Skeletal muscle tissue (tissue), 4 donors: ENCODE measurements around the gene CRABP2. TPM values are rescaled to one million over a fixed set of nuclear protein-coding genes. Genes with fewer than 3 reads are reported as not detected.
A peak's percentile ranks its signal among the peaks of the same experiment; 100 is the strongest.

Source experiments
- H3K27ac ChIP-seq: one replicate; pipeline ENCODE4 v1.7.0; 2013; ENCODE audit warnings: mild to moderate bottlenecking, low read depth, low read length, inconsistent platforms
- H3K27me3 ChIP-seq, 3 donors: one replicate each; pipeline ENCODE4 v1.7.0; 2013; ENCODE audit warnings: low read length in 3 of 3; ENCODE audit not compliant: control insufficient read depth in 3 of 3, insufficient read depth in 3 of 3
- H3K36me3 ChIP-seq, 3 donors: one replicate each; pipeline ENCODE4 v1.7.0; 2013; ENCODE audit warnings: low read length in 3 of 3; ENCODE audit not compliant: control insufficient read depth in 3 of 3, insufficient read depth in 3 of 3
- H3K4me1 ChIP-seq, 3 donors: one replicate each; pipeline ENCODE4 v1.7.0; 2013; ENCODE audit warnings: low read length in 3 of 3, mild to moderate bottlenecking in 3 of 3; ENCODE audit not compliant: control insufficient read depth in 3 of 3, insufficient read depth in 3 of 3
- H3K4me3 ChIP-seq, 3 donors: one replicate each; pipeline ENCODE4 v1.7.0; 2013; ENCODE audit warnings: low read length in 3 of 3
- H3K9ac ChIP-seq, 3 donors: one replicate each; pipeline ENCODE4 v1.7.0; 2013; ENCODE audit warnings: low read length in 3 of 3, mild to moderate bottlenecking in 3 of 3, moderate library complexity in 2 of 3, low read depth in 1 of 3
- H3K9me3 ChIP-seq, 3 donors: one replicate each; pipeline ENCODE4 v1.7.0; 2013; ENCODE audit warnings: low read length in 3 of 3; ENCODE audit not compliant: control insufficient read depth in 3 of 3
- total RNA-seq: library from RNA; depleted of rRNA; stranded (reverse); fragments of >200 nt; gene quantifications from one replicate; pipeline ENCODE4 v1.2.3, GENCODE V29; 2014
- donor health status: Osteomylitis.

The CRABP2 gene
- total RNA-seq, 1 donor from 2014 or later = 57.4 TPM

- Histone ChIP-seq H3K36me3 (peaks cover 4 to 13% (median 8%) of the 10 kb centered on the region in 3 donors), H3K9ac (peak overlapping the region; percentile 86 to 96 (median 95)), H3K27ac (peak overlapping the region; percentile 100), H3K4me1 (peaks cover 62 to 71% (median 63%) of the 10 kb centered on the region in 3 donors), H3K4me3 (peak overlapping the region; percentile 88 to 93 (median 89)), H3K27me3 (no peaks in the 10 kb centered on the region), H3K9me3 (no peaks in the 10 kb centered on the region)
Observed at GRCh38 chr1:156748670-156749418, 43.5 kb upstream of the CRABP2 start.

- peaks cover 58 to 63% (median 61%) of the 10 kb centered on the region in 3 donors for H3K4me1 ChIP-seq
- no peaks in the 10 kb centered on the region for H3K27me3 ChIP-seq
- H3K36me3 ChIP-seq = peaks cover 11 to 21% (median 17%) of the 10 kb centered on the region in 3 donors
- H3K9me3 ChIP-seq = no peaks in the 10 kb centered on the region
- peak overlapping the region; percentile 88 to 93 (median 89) for H3K4me3 ChIP-seq
- H3K27ac ChIP-seq = peak overlapping the region; percentile 100
- peak overlapping the region; percentile 86 to 96 (median 95) for H3K9ac ChIP-seq
Observed at GRCh38 chr1:156747742-156748669, 42.6 kb upstream of the CRABP2 start.

GRCh38 chr1:156746728-156747631 lies 41.6 kb upstream of the CRABP2 start:
- Histone ChIP-seq H3K27me3 (no peaks in the 10 kb centered on the region), H3K9ac (peak overlapping the region; percentile 94 to 100 (median 96)), H3K36me3 (peaks cover 19 to 31% (median 20%) of the 10 kb centered on the region in 3 donors), H3K27ac (peak overlapping the region; percentile 100), H3K9me3 (no peaks in the 10 kb centered on the region), H3K4me3 (peak overlapping the region; percentile 89 to 93 (median 92)), H3K4me1 (peaks cover 50 to 59% (median 53%) of the 10 kb centered on the region in 3 donors)

- H3K4me1 ChIP-seq = peaks cover 55 to 65% (median 59%) of the 10 kb centered on the region in 3 donors
- peaks cover 19 to 31% (median 22%) of the 10 kb centered on the region in 3 donors for H3K36me3 ChIP-seq
- H3K4me3 ChIP-seq = peak overlapping the region; percentile 89 to 93 (median 92)
- no peaks in the 10 kb centered on the region for H3K27me3 ChIP-seq
- H3K9me3 ChIP-seq = no peaks in the 10 kb centered on the region
- peak overlapping the region; percentile 100 for H3K27ac ChIP-seq
- H3K9ac ChIP-seq = peak overlapping the region in 2 of 3 donors; percentile 63 to 96
Observed at GRCh38 chr1:156746406-156746727, 41.0 kb upstream of the CRABP2 start.

GRCh38 chr1:156745881-156746280 lies 40.5 kb upstream of the CRABP2 start:
- Histone ChIP-seq H3K9me3 (no peaks in the 10 kb centered on the region), H3K36me3 (peaks cover 19 to 31% (median 22%) of the 10 kb centered on the region in 3 donors), H3K4me1 (peaks cover 57 to 66% (median 60%) of the 10 kb centered on the region in 3 donors), H3K27me3 (no peaks in the 10 kb centered on the region), H3K27ac (peak overlapping the region; percentile 100), H3K4me3 (peak overlapping the region; percentile 64 to 93 (median 89)), H3K9ac (peak overlapping the region in 2 of 3 donors; percentile 63 to 96)

GRCh38 chr1:156744786-156745419 lies 39.5 kb upstream of the CRABP2 start:
- Histone ChIP-seq H3K36me3 (peaks cover 19 to 31% (median 22%) of the 10 kb centered on the region in 3 donors), H3K9ac (peak overlapping the region in 2 of 3 donors; percentile 43 to 96), H3K27ac (peak overlapping the region; percentile 100), H3K4me3 (no peak overlapping the region), H3K9me3 (no peaks in the 10 kb centered on the region), H3K27me3 (no peaks in the 10 kb centered on the region), H3K4me1 (peaks cover 56 to 65% (median 59%) of the 10 kb centered on the region in 3 donors)

- H3K36me3 ChIP-seq = peaks cover 19 to 27% (median 22%) of the 10 kb centered on the region in 3 donors
- peak overlapping the region in 1 of 3 donors; percentile 43 for H3K9ac ChIP-seq
- H3K27ac ChIP-seq = no peak overlapping the region
- no peak overlapping the region for H3K4me3 ChIP-seq
- H3K4me1 ChIP-seq = peaks cover 52 to 64% (median 55%) of the 10 kb centered on the region in 3 donors
- H3K9me3 ChIP-seq = no peaks in the 10 kb centered on the region
- no peaks in the 10 kb centered on the region for H3K27me3 ChIP-seq
Observed at GRCh38 chr1:156744344-156744743, 39.0 kb upstream of the CRABP2 start.

- peaks cover 19 to 27% (median 22%) of the 10 kb centered on the region in 3 donors for H3K36me3 ChIP-seq
- peaks cover 45 to 60% (median 48%) of the 10 kb centered on the region in 3 donors for H3K4me1 ChIP-seq
- no peaks in the 10 kb centered on the region for H3K9me3 ChIP-seq
- H3K27ac ChIP-seq = no peak overlapping the region
- no peak overlapping the region for H3K4me3 ChIP-seq
- H3K27me3 ChIP-seq = no peaks in the 10 kb centered on the region
- no peak overlapping the region for H3K9ac ChIP-seq
Observed at GRCh38 chr1:156743367-156744302, 38.3 kb upstream of the CRABP2 start.
